Activated CD4-positive, CD25-positive, alpha-beta regulatory T cell treated with anti-CD3 and anti-CD28 coated beads, Interleukin-2, amount 50 U/mL, for 72 hours (primary cell): ENCODE results near the gene GIMAP8.
"Not testable (repeated sequence)": the region's sequence is repeated elsewhere in the genome, so short reads cannot be mapped to it uniquely, and the experiment has no call there.

Experiments used
- DNase-seq: peaks from one replicate; pipeline ENCODE4 v3.0.0; 2021

GIMAP8 gene

DNA sequence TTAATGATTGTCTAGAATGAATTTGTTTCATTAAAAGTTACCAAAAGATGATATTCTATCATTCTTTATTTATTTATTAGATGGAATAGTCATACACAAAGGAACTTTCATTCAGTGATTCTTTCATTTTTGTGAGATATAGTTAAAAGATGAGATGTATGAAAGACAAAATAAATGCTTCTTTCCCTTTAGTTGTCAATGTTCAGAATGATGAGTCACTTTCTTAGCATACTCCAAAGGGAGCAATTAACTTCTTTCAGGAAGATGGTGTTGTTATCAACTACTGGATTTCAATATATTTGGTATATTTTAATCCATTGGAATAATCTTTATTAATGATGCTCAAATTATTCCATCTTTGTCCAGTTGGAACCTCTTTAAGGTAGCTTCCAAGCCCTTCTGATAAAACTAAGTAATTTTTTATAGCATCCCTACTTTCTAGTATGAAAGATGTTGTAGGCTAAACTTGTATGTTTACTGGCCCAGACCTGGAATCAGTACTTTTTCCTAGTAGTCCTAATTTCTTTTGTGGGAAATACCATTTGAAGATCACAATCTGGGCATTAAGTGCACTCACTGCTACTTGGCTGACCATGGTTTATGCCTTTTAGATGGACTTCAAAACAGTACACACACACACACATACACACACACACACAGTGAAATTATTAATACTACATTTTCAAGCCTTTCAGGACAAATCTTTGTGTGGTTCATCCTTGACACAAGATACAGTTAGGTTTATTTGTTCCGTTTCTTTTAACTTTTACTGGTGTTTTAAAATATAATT, 66.7 kb downstream of the GIMAP8 start:
- DNase-seq: no peak

DNA sequence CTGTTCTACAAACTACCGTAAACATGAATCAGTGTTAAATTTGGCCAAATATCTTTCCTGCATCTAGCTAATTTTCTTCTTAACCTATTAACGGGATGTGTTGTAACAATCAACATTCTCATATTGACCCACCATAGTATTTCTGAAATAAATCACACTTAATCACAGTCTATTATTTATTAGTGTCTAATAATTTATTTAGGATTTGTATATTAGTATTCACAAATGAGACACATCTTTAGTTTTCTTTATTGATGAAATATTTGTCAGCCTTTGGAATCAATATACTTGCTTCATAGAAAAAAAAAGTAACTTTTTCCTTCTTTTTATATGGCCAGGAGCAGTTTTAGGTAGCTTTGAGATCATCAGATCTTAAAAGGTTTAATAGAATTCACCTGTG, 68.9 kb downstream of the GIMAP8 start:
- DNase-seq: no peak

DNA sequence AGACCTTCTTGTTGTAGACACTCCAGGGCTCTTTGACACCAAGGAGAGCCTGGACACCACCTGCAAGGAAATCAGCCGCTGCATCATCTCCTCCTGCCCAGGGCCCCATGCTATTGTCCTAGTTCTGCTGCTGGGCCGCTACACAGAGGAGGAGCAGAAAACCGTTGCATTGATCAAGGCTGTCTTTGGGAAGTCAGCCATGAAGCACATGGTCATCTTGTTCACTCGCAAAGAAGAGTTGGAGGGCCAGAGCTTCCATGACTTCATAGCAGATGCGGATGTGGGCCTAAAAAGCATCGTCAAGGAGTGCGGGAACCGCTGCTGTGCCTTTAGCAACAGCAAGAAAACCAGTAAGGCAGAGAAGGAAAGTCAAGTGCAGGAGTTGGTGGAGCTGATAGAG, 69.7 kb downstream of the GIMAP8 start:
- DNase-seq: no peak

DNA sequence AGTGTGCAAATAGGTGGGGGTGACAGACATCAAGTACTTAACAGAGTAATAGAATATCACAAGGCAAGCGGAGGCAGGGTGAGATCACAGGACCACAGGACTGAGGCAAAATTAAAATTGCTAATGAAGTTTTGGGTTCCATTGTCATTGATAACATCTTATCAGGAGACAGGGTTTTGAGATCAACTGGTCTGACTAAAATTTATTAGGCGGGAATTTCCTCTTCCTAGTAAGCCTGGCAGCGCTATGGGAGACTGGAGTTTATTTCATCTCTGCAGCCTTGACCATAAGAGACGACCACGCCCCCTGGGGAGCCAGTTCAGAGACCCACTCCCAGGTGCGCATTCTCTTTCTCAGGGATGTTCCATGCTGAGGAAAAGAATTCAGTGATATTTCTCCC, 72.5 kb downstream of the GIMAP8 start:
- not testable (repeated sequence) for DNase-seq

DNA sequence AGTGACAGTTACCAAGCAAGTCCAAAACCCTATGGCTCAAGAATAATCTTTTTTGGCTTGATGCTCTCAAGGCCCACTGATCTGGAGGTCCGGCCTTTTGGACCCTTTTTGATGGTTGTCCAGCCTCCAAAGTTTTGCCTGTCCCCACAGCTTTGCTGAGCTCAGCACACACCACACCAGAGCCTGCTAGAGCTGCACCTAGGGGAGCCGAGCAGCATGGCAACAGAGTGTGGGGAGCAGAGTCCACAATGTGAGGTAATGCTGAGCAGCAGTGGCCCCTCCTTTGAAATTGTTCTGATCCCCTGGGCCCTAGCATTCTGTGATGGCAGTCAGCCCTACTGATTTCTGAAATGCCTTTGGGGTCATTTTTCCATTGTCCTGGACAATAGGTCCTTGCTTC, 73.6 kb downstream of the GIMAP8 start:
- no peak for DNase-seq
